NCI-H2107 treated with DMSO at 0.1 percent for 48 hours (cell line): ENCODE results near the gene IFI16.
"Not testable (repeated sequence)": the region's sequence is repeated elsewhere in the genome, so short reads cannot be mapped to it uniquely, and the experiment has no call there.

Source experiments
- DNase-seq: peaks from one replicate; lab custom pipeline; 2025; ENCODE audit not compliant: unreplicated experiment; lab: John Stamatoyannopoulos, UW

Gene IFI16

DNA sequence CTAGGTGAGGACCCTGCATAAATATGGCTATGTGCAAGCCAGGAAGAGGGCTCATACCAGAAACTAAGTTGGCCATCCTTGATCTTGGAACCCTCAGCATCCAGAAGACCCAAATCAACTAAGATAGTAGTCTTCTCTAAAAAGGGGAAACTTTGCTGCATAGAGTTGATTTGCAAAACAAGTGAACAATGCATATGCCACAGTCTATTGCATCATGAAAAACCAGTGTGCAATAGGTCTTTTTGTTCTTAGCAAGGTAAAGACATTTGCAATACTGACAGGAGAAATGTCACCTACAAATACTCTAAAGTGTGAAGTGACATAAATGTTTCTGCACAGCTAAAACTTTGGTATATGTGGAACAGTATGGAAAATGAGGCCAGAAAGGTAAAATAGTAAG, 2.0 kb upstream of the IFI16 start:
- DNase-seq: no peak

DNA sequence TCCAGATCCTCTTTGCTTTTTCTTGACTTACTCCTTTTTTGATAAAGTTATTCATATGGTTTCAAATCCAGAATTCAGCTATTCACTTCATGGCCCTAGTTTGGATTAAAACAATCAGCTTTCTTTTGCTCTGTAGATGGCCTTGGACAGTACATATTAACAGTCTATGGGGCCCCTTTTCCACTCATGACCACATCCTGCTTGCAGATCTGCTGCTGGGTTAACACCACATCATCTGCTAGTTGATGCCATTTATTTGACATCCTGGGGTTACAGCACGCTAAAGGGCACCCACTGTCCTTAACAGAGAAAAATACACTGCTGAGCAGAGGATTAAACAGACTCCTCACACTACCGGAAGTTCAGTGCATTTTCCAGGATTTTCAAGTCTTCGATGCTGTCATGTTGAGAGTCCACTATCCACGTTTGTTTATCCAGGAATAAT, 941 bp upstream of the IFI16 start:
- DNase-seq: no peak

DNA sequence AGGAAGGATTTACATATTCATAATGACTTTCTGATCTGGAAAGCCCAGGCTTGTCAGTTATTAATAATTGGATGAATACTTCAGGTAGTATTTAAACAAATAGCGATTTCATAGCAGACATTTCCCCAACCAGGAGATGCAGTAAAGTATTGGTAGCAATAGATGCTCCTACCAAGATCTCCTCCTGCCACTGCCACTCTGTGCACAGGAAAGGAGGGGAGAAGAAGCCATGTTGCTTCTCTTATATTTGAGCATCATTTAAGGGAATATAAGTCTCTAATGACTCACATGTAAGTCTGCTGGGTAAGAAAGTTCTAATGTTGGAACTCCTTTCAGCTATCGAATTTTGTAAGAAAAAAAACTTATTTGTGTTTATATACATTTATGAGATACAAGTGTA, 420 bp upstream of the IFI16 start:
- no peak for DNase-seq

DNA sequence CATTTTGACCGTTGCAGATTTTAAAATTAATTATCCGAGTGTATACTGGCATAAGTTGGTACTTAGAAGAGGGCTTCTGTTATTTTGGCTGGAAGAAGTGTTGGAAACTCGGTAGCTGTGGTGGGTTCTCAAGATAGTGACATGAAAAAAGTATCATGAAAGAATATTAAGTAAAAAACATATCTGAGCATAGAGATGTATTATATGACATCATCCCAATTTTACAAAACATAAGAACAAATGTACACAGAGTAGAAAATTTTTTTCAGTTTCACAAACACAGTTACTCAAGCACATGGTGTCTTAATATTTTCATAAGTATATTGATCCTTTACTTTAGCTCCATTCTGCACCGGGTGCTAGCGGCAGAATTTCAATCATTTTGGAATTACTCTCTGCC, 684 bp downstream of the IFI16 start:
- no peak for DNase-seq

DNA sequence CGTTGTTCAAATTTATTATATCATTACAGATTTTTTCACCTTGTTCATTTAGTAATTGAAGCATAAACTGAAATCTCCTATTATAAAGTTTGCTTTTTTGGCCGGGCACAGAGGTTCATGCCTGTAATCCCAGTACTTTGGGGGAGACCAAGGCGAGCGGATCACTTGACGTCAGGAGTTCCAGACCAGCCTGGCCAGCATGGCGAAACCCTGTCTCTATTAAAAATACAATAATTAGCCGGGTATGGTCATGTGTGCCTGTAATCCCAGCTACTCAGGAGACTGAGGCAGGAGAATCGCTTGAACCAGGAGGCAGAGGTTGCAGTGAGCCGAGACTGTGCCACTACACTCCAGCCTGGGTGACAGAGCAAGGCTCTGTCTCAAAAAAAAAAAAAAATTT, 1.3 kb downstream of the IFI16 start:
- not testable (repeated sequence) for DNase-seq

DNA sequence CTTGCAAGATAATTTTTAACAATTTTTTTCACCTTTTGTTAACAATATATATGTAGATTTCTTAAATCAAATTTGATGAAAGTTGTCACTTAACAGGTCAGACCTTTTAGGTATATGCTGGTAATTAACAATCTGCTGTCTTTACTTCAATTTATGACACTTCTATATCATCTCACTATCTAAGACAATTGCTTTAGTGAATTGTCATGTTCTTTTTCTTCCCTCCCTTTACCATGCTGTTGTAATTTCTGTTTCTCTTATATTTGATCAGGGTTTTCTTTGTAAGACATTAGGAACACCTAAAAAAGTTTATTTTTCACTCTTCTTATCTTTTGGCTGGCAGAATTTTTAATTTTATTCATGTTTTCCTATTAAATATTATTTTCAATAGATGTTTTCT, 2.0 kb downstream of the IFI16 start:
- DNase-seq: no peak

DNA sequence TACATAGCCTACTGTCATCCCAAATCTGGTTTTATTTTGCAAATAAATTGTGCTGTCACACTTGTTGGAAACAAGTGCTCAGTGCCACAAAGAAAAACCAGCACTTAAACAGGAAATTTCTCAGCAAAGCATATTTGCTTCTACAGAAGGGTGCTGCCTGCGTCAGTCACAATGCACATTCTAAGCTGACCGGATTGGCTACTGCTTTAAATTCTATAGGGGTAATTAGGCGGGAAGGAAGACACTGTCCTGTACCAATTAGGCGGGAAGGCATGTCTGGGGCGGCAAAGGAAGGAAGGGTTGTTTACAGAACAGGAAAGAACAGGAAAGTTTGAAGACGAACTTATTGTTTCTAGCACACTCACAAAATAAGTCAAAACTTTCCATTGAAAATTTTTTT, 2.8 kb downstream of the IFI16 start:
- DNase-seq: no peak

DNA sequence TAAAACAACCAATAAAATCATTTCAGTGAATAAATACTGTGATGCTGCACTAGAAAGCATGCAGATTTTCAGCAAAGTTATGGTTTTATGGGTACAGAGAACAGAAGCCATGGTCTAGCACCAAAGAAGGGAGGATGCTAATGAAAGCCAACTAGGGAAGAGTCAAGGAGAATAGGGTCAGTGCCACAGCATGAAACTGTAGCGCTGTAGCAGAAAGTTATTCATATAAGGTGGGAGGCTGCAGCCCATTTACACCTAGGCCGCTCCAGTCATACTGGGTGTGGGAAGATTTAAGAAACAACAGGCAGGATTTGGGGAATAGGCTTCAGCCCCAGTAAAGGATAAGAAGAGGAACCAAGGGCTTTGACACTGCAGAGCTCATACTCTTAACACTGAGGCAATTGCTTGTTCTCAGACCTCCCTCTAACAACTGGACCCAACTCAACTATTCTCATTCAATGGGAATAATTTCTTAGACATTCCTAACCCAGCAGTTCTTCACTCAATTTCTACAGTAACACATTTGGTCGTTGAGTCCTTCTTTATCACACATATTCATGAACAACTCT, 4.4 kb downstream of the IFI16 start:
- no peak for DNase-seq

GRCh38 chr1:159014851-159015250, 5.1 kb downstream of the IFI16 start:
- no peak for DNase-seq

DNA sequence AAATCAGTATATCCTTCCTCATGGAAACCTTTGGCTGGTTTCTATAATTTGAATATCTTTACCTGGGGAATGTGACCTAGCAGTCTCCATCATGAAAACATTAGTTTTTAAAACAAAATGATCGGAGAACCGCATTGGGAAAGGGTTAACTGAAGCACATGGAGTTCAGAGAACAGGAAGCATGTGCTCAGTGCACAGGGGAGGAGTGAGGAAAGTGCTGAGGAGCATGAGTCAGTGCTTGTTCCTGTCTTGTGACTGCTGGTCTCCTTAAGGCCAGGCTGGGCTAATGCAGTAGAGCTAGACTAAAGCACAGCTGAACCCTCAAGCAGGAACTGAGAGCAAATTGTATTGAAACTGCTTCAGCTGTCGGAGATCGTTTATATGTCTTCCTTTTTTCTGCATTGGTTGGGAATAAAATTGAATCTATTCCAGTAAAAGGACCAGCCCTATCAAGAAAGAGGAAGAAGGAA, 5.8 kb downstream of the IFI16 start:
- DNase-seq: no peak

GRCh38 chr1:159023723-159024122, 14.0 kb downstream of the IFI16 start:
- DNase-seq: no peak

GRCh38 chr1:159025043-159025442, 15.3 kb downstream of the IFI16 start:
- DNase-seq: no peak

DNA sequence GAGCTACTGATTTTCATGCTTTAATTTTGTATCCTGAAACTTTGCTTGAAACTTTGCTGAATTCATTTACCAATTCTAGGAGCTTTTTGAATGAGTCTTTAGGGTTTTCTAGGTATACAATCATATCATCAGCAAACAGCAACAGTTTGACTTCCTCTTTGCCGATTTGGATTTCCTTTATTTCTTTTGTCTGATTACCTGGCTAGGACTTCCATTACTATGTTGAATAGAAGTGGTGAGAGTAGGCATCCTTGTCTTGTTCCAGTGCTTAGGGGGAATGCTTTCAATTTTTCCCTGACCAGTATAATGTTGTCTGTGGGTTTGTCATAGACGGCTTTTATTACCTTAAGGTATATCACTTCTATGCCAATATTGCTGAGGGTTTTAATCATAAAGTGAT, 17.1 kb downstream of the IFI16 start:
- not testable (repeated sequence) for DNase-seq

- DNase-seq: no peak
Observed at GRCh38 chr1:159030311-159030710, 20.6 kb downstream of the IFI16 start.

- no peak for DNase-seq
Observed at GRCh38 chr1:159030877-159031447, 21.3 kb downstream of the IFI16 start.

DNA sequence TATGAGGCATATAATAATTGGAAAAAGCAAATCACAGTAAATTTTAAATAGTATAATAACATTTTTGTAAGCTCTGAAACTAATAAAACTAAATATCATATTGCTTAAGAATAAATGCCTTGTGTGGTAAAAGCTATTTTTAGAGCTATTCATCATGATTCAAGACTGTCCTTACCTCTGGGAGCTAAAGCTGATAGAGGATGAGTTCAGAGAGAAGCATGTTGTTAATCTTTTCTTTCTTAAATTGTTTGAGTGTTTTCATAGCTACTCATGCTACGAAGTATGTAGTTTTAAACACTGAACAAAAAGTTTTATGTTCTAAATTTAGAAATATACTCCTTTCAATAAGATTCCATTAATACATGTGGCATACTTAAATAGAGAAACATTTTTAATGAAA, 30.5 kb downstream of the IFI16 start:
- no peak for DNase-seq

DNA sequence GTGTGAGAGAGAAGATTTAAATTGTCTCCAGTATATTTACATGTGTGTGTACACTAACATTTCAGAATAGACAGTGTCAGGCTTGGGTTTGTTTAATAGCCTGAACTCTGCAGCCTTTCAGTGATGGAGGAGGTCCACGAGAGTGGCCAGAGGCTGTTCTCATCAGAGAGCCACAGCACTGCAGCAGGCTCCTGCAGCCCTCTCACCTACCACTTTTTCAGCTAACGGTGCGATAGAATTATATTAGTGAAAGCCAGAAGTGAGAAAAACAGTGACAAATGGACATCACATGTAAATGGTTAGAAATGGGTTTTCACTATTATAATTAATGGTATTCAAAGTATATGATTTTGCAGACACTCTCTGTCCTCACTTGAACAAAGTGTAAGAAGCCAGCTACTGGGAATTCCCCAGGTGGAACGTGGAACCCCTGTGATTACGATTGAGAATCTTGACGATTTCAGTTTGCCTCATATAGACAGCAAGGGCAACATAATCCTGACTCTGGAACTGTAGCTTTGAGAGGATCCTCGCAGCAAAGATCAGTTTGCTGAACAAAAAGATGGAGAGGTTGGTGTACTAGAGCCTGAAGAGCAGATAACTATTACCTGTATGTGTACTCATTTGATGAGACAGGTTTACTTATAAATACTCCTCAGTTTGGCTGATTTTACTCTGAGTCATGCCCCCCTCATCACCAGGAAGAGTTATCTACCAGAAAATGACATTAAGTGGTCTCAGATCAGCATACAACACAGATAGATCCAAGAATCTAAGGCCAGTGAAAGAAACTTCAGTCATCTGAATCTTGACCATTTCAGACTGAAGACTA, 31.4 kb downstream of the IFI16 start:
- DNase-seq: no peak

GRCh38 chr1:159046486-159046885, 36.8 kb downstream of the IFI16 start:
- DNase-seq: not testable (repeated sequence)

DNA sequence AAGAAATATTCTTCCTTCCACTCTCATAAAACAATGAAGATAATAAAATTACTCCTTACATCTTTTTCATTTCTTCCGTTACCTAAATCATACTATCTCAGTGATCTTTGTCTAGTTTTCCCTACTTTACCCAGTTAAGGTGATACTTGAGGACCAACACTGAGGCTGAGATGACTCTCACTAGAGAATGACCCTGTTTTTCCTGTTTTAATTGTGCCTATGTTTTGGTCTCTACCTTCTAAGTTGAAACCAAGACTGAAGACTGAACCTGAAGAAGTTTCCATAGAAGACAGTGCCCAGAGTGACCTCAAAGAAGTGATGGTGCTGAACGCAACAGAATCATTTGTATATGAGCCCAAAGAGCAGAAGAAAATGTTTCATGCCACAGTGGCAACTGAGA, 41.7 kb downstream of the IFI16 start:
- DNase-seq: no peak

- no peak for DNase-seq
Observed at GRCh38 chr1:159054427-159054826, 44.7 kb downstream of the IFI16 start.

DNA sequence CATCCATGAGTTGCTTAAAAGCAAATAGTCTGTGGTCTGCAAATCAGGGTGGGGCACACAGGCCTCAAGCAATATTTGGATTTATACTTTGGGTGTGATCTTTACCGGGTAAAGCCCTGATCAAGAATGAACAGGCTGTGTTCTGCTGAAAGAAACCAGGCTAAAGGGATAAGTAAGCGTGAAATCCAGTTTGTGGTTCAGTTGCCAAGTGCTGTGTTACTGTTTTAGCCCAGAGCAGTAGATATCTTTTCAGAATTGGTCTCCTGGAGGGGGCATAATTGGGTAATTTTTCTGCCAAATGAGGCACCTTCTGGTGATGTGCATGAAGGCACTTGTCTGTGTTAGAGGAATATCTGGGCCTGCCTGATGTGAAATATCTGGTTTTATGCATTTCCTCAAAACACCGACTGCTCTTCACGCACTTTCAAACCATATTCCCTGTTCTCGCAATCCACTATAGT, 45.5 kb downstream of the IFI16 start:
- no peak for DNase-seq

GRCh38 chr1:159056069-159056698, 46.5 kb downstream of the IFI16 start:
- no peak for DNase-seq
